Ascending aorta (tissue), 2 donors: ENCODE data around the gene KCTD12. TPM values are rescaled to one million over a fixed set of nuclear protein-coding genes. Genes with fewer than 3 reads are reported as not detected.

Source experiments
- DNase-seq, 2 donors: peaks; one replicate each; pipeline ENCODE4 v3.0.0-alpha.2; 2019; ENCODE audit warnings: low spot score in 2 of 2
- H3K27ac ChIP-seq, 2 donors: fragments of 200-600 bp; sonication (generic); one replicate each; pipeline ENCODE4 v1.5.1; 2016 to 2017; ENCODE audit warnings: mild to moderate bottlenecking in 1 of 2
- H3K27me3 ChIP-seq: fragments of 200-600 bp; sonication (generic); one replicate; pipeline ENCODE4 v1.5.1; 2017
- H3K36me3 ChIP-seq, 2 donors: fragments of 200-600 bp; sonication (generic); one replicate each; pipeline ENCODE4 v1.5.1; 2016
- H3K4me1 ChIP-seq, 2 donors: fragments of 200-600 bp; sonication (generic); one replicate each; pipeline ENCODE4 v1.5.1; 2016 to 2017; ENCODE audit warnings: mild to moderate bottlenecking in 1 of 2
- H3K4me3 ChIP-seq, 2 donors: fragments of 200-600 bp; sonication (generic); one replicate each; pipeline ENCODE4 v1.5.1; 2016 to 2017; ENCODE audit warnings: mild to moderate bottlenecking in 1 of 2
- H3K9me3 ChIP-seq, 2 donors: fragments of 200-600 bp; sonication (generic); one replicate each; pipeline ENCODE4 v1.5.1; 2016
- CTCF ChIP-seq, 3 experiments: fragments of 200-600 bp in 2 of 3; fragments of 450-650 bp in 1 of 3; sonication (generic) in 2 of 3; IDR thresholded peaks; one replicate each; pipeline ENCODE4 v1.5.1; 2016 to 2019; ENCODE audit warnings: antibody characterized with exemption in 3 of 3, mild to moderate bottlenecking in 1 of 3, moderate library complexity in 1 of 3
- intact Hi-C: fragments of 100-400 bp; cut with DNase I; formaldehyde crosslinking; loops from one replicate; pipeline ENCODE4 v1.15.1; 2023
- total RNA-seq: library from RNA; depleted of rRNA; stranded (reverse); fragments of >200 nt; gene quantifications from one replicate; pipeline ENCODE4 v1.1.0, GENCODE V29; 2016

KCTD12 gene
- total RNA-seq, 1 donor from 2014 or later, result 120 TPM

DNA sequence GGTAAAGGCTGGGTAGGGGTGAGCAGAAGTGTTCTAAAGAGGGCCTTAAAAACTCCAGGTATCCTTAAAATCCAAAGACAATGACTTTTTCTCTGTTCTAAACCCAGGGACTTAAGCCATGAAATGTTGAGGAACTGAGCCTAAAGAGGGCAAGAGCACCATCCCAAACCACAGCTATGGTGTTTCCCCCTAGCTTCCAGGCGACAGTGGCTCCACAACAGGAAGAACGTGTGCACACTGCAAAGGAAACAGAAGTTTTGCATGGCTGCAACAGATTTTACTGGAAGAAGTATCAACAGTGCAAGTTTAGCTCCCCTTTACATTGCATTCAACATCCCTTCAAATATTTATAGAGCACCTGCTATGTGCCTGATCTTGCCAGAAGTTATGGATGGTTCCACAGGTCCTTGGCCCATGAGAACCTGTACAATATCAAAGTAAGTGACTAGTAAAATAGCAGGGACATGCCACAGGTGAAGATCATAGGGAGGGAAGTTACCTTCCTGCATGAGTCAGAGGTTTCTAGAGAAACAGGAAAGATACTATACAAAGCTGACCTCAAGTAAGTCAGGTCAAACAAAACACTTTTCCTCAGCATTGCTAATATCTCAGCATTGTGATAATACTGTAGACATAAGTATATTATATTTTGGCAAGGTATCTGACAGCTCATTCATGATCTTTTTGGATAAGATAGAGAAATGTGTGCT is 8.4 kb upstream of the KCTD12 start:
- intact Hi-C loops, result no loop called here
- Histone ChIP-seq H3K4me3 (no peak overlapping the region), H3K9me3 (peaks cover 0 to 5% of the 10 kb centered on the region in 2 donors), H3K27me3 (no peaks in the 10 kb centered on the region), H3K27ac (no peak overlapping the region), H3K4me1 (no peaks in the 10 kb centered on the region), H3K36me3 (no peaks in the 10 kb centered on the region)
- no peak for DNase-seq
- no peak for TF ChIP-seq CTCF (IDR thresholded peaks at IDR 0.05)

- Histone ChIP-seq H3K4me1 (peaks cover 0 to 1% of the 10 kb centered on the region in 2 donors), H3K27ac (no peak overlapping the region), H3K4me3 (no peak overlapping the region), H3K36me3 (no peaks in the 10 kb centered on the region), H3K9me3 (no peaks in the 10 kb centered on the region), H3K27me3 (no peaks in the 10 kb centered on the region)
- DNase-seq, result no peak
- TF ChIP-seq CTCF (IDR thresholded peaks at IDR 0.05), result no peak
- intact Hi-C loops, result no loop called here
These were observed 6.3 kb upstream of the KCTD12 start for GRCh38 chr13:76892488-76892887.

- Histone ChIP-seq H3K4me1 (peaks cover 0 to 6% of the 10 kb centered on the region in 2 donors), H3K27ac (no peak overlapping the region), H3K9me3 (no peaks in the 10 kb centered on the region), H3K36me3 (no peaks in the 10 kb centered on the region), H3K27me3 (no peaks in the 10 kb centered on the region), H3K4me3 (no peak overlapping the region)
- TF ChIP-seq CTCF (IDR thresholded peaks at IDR 0.05), result no peak
- DNase-seq, result no peak
- intact Hi-C loops, result no loop called here
These were observed 3.8 kb upstream of the KCTD12 start for GRCh38 chr13:76890021-76890420.

DNA sequence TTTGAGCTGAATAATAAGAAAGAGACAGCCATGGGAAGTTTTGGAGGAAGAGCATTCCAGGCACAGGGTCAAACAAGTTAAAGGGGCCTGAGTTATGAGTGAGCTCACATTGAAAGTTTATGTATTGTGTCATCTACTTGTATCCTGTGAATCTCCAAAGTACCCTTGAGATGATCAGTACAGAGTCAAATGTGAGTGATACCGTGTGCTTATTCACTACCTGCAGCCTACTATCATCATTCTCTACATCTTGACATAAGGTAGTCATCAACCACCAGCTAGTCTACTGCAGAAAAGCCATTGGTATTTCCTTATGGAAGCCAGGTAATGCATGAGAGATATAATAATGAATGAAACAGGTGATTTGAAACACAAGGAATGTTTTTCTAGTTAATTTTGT is 3.0 kb upstream of the KCTD12 start:
- Histone ChIP-seq H3K36me3 (no peaks in the 10 kb centered on the region), H3K4me3 (no peak overlapping the region), H3K9me3 (no peaks in the 10 kb centered on the region), H3K27me3 (no peaks in the 10 kb centered on the region), H3K27ac (no peak overlapping the region), H3K4me1 (peaks cover 0 to 6% of the 10 kb centered on the region in 2 donors)
- no peak for DNase-seq
- TF ChIP-seq CTCF (IDR thresholded peaks at IDR 0.05), result no peak
- intact Hi-C loops, result loop anchor here (5.0 to 10.0 kb wide), 12 partner anchors 67 to 1334 kb away; partner anchors contain the start of genes CLN5, FBXL3 and MYCBP2

DNA sequence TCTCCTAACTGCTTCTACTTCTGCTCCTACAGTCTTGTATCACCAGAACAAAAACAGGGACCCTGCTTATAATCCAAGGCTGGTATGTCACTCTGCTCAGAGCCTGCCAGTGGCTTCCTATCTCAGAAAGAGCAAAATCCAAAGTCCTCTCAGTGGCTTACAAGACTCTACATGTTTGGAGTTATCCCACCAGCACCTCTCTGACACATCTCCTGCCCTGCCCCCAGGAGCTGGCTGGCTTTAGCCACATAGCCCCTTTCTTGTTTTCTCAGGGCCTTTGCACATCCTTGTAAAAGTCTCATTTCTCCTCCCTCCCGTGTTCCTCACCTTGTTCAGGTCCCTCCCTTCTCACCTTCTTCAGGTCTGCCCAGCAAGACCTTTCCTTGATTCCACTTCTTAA is 2.2 kb upstream of the KCTD12 start:
- intact Hi-C loops, result loop anchor here (5.0 to 10.0 kb wide), 12 partner anchors 66 to 1334 kb away; partner anchors contain the start of genes CLN5, FBXL3 and MYCBP2

More for the DNA sequence above, 2.2 kb upstream of the KCTD12 start:
- no peak for DNase-seq
- H3K27ac ChIP-seq, result no peak overlapping the region
- TF ChIP-seq CTCF (IDR thresholded peaks at IDR 0.05), result no peak
- peaks cover 0 to 9% of the 10 kb centered on the region in 2 donors for H3K4me1 ChIP-seq
- H3K36me3 ChIP-seq, result no peaks in the 10 kb centered on the region
- no peak overlapping the region for H3K4me3 ChIP-seq
- H3K27me3 ChIP-seq, result no peaks in the 10 kb centered on the region
- no peaks in the 10 kb centered on the region for H3K9me3 ChIP-seq
